Astrocyte (in vitro differentiated cells and primary cell): ENCODE measurements around the gene PDE4C.

Experiments
- CTCF ChIP-seq: IDR thresholded peaks from 2 replicates; pipeline ENCODE4 v1.5.1; 2011; ENCODE audit warnings: low read depth, mild to moderate bottlenecking, inconsistent platforms, low read length, moderate library complexity; ENCODE audit not compliant: insufficient read depth
- EZH2 ChIP-seq: IDR thresholded peaks from 2 replicates; pipeline ENCODE4 v1.6.1; 2012; ENCODE audit warnings: mild to moderate bottlenecking, low read length, inconsistent platforms; ENCODE audit not compliant: insufficient read depth

DNA sequence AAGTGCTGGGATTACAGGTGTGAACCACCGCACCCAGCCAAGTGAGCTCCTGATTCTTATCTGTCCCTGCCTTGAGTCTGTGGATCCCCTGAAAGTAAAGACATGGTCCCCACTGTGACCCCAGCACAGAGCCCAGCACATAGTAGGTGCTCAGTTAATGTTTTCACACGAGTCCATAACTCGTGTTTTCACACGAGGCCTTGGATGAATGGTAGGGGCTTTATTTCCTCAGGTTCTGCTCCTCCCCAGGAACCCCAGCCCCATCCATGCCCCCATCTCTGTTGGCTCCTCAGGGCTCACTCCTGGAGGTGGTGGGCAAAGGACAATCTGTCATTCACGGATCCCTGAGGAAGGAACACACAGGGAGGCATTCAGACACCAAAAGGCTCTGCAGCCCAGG is 23.6 kb upstream of the PDE4C start:
- TF ChIP-seq CTCF, result no peak
- no peak for TF ChIP-seq EZH2
